ENCODE results near the gene BDH1.

The BDH1 gene

DNA sequence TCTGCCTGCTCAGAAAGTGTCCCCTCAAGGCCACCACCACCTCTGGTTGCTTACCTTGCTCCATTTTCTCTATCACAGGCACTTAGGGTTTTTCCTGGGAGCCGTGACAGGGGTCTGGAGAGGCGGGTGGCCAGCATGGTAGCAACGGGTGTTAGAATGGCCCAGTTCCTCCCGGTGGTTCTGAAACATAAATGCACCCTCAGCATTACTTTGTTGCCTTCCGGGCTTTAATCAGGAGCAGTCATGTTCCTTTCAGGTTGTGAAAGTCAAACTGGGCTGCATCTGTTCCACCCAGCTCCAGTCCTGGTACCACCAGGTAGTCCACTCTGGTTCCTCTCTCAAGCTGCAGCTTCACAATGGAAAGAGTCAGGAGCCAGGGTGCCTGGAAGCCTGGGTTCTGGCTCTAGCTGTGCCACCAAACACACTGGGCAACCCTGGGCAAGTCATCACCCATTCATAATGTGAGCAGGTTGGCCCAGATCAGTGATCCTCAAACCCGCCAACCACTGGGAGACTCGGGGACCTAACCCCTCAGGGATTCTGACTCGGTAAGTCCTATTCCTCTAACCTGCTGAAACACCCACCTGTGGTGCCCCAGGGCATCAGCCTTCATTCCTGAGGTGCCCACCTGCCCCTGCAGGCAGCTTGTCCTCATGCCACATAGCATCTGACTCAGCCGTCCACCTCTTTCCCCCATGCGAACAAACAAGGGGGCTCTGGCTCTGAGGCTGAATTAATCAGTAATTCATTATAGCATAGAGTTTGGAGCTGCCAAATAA lies 9.3 kb downstream of the BDH1 start:
- TF ChIP-seq GATA1 (IDR thresholded peaks at IDR 0.05; ENCODE audit: low read depth, low read length) (no peak), POLR2A (IDR thresholded peaks at IDR 0.05; ENCODE audit: low read length) (no peak)
- DNase-seq, result no peak

DNA sequence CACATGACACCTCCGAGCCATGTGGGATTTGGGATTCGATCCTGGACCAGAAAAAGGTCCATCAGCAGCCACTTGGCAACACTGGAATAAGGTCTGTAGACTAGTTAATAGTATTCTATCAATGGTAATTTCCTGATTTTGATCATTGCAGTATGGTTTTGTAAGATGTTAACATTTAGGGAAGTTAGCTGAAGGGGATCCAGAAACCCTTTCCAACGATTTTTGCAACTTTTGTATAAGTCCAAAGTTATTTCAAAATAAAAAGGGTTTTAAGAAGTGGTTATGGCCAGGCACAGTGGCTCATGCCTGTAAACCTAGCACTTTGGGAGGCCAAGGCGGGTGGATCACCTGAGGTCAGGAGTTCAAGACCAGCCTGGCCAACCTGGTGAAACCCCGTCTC lies 10.2 kb downstream of the BDH1 start:
- no peak for TF ChIP-seq POLR2A (IDR thresholded peaks at IDR 0.05; ENCODE audit: low read length)
- TF ChIP-seq GATA1 (IDR thresholded peaks at IDR 0.05; ENCODE audit: low read depth, low read length), result no peak
- DNase-seq, result no peak

DNA sequence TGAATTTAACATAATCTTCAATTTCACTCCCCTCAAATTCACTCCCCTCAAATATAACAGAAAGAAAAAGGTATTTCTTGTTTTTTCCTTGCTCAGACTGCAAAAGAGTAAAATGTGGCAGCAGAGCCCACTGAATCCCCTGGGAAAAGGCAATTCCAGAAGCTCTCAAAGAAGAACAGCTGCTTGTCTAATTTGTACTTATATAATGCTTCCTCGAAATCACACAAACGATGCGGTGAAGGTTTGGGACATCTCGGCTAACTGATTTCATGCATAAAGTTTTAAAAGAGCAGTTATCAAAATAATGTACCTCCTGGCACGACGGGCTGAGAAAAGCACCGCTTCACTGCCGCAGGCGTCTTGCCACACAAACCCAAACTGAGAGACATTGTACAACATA lies 10.7 kb downstream of the BDH1 start:
- no peak for TF ChIP-seq GATA1 (IDR thresholded peaks at IDR 0.05; ENCODE audit: low read depth, low read length)
- no peak for TF ChIP-seq POLR2A (IDR thresholded peaks at IDR 0.05; ENCODE audit: low read length)
- no peak for DNase-seq

DNA sequence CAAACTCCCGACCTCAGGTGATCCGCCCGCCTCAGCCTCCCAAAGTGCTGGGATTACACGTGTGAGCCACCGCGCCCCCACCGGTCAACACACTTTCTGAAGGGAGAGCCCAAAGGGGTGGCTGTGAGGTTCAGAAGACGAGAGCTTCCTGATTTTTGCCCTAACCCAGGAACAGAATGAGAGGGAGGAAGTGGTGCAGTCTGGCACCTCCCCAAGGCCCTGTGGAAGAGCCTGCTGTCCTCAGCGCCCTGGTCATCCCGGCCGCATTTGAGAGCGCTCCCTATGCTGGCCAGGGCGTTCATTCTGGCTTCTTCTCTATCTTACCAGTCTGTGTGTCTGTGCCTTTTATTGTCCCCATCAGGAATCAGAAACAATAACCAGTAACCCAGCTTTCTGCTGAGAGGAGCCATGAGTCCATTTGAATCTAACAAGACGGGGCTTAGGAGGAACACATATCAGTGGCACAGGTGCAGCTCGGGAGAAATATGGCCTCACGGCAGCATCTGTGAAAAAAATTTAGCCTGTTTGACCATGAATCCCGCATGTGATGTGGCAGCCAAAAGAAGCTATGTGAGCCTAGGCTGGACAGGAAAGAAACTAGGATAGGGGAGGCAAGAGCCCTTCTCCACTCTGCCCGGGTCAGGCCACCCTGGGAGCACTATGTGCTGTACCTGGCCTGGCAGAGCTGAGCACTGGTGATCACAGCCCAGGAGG lies 12.9 kb downstream of the BDH1 start:
- no peak for DNase-seq
- TF ChIP-seq GATA1 (IDR thresholded peaks at IDR 0.05; ENCODE audit: low read depth, low read length) (no peak), POLR2A (IDR thresholded peaks at IDR 0.05; ENCODE audit: low read length) (no peak)

DNA sequence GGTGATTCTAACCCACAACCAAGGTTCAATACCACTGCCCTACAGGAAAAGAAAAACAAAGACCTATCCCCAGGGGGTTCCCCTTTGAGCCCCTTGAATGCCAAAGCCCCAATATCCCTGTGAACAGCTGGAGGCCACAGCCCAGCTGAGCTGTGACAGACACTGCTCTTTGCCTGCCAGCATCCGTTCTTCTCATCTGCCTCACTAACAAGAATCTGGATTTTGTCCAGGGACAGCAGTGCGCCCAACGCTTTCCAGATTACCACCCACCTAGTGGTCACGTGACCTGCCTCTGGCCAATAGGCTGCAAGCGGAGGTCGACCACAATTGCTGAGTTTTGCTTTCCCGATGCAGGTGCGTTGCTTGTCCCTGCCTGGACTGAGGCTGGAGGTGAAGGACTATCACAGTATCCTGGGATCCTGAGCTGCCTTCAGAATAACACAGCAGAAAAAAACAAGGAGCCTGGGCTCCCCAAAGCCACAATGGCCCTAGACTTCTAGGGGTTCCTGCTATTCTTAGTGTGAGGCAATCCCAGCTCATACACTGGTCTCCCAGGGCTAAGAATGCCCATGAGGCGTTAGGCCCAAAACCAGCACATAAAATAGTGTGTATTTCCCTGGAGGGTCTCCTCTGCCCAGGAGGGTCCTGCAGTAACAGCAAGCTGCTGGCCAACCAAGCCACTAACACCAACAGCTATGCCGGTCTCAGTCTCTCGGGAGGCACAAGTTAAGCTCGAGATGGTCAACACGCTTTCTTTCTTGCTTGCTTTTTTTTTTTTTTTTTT lies 13.8 kb downstream of the BDH1 start:
- TF ChIP-seq GATA1 (IDR thresholded peaks at IDR 0.05; ENCODE audit: low read depth, low read length) (no peak), POLR2A (IDR thresholded peaks at IDR 0.05; ENCODE audit: low read length) (no peak)
- no peak for DNase-seq

DNA sequence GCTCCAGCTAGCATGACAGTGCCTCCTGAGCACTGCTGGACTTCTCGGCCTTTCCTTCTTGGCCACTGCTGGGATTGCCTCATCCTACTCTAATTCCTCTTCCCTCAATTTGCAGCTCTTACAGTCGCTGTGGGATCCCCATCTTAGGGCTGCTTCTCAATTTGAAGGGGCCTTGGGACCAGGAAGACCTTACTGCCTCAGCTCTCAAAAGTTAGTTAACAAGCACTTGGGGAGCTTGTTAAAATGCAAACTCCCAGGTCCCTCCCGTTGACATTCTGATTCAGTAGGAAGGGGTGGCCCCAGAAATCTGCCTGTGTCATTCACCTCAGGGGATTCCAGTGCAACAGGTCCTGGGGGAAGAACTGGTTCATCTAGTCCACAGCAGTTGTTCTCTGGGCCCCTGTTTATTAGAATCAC lies 14.8 kb downstream of the BDH1 start:
- TF ChIP-seq POLR2A (IDR thresholded peaks at IDR 0.05; ENCODE audit: low read length) (no peak), GATA1 (IDR thresholded peaks at IDR 0.05; ENCODE audit: low read depth, low read length) (no peak)

DNA sequence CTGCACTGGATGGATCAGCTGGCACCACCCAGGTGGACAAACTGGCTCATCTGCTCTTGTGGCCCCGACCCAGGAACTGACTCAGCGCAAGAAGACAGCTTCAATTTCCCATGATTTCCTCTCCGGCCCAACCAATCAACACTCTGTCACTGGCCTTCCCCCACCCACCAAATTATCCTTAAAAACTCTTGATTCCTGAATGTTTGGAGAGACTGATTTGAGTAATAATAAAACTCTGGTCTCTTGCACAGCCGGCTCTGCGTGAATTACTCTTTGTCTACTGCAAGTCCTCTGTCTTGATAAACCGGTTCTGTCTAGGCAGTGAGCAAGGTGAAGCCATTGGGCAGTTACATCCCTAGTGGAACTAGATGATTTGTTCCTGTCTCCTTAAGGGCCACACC lies 16.1 kb downstream of the BDH1 start:
- TF ChIP-seq GATA1 (IDR thresholded peaks at IDR 0.05; ENCODE audit: low read depth, low read length), result no peak
- no peak for TF ChIP-seq POLR2A (IDR thresholded peaks at IDR 0.05; ENCODE audit: low read length)
- DNase-seq, result no peak

More for the DNA sequence above, 14.8 kb downstream of the BDH1 start:
- DNase-seq, result no peak

DNA sequence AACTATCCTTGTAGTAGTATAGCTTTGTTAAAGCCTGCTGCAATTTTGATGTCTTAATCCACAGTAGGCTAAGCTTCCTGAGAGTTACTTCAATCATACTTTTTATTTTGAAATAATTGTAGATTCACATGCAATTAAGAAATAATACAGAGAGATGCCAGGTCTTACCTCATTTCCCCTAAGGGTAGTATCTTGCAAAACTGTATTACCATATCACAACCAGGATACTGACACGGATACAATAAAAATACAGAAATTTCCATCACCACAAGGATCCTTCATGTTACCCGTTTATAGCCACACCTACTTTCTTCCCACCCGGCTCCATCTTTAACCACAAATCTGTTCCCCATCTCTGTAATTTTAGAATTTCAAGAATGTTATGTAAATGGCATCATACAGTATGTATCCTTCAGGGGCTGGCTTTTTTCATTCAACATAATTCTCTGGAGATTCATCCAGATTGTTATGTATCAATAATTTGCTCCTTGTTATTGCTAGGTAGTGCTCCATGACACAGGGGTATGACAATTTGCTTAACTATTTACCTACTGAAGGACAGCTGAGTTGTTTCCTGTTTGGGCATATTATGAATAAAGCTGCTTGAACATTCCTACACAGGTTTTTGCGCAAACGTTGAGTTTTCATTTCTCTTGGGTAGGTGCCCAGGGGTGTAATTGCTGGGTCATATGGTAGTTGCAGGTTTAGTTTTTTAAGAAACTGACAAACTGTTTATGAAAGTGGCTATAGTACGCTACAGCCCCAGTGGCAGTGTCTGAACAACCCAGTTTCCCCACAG lies 21.6 kb downstream of the BDH1 start:
- DNase-seq, result no peak
- no peak for TF ChIP-seq POLR2A (IDR thresholded peaks at IDR 0.05; ENCODE audit: low read length)

DNA sequence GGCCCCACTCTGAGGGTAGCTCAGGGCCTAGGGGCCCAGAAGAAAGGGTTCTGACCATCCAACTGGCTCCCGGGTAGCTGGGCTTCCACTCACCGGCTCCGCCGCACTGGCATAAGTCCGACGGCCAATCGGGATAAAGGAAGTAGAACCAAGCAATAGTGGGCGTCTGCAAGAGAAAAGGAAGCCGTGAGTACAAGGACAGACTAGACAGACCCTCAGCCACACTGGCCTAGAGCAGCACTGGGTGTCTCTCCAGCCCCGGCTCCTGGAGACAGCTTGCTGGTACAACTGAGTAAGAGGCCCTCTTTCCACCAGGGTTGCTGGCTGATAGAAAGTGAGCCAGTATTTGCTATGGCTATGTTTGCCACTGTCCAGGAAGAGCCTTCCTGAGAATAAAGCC lies 22.4 kb downstream of the BDH1 start:
- TF ChIP-seq GATA1 (IDR thresholded peaks at IDR 0.05; ENCODE audit: low read depth, low read length) (no peak), POLR2A (IDR thresholded peaks at IDR 0.05; ENCODE audit: low read length) (no peak)
- no peak for DNase-seq

DNA sequence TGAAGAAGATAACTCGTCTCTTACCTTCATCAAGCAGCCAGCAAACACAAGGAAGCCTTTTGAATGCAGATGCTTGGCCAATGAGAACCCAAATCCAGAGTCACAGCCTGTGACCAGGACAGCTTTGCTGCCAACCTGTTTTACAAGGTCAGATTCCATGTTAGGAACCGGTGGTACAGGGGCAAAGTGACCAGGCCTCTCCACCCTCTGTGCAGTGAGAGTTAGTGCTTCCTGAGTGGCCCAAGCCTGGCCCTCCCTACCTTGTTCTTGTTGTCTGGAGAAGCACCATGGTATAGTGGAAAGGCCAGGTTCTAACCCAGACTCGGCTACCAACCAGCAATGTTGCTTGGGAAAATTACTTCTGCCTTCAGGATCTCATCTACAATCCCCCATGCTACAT lies 23.4 kb downstream of the BDH1 start:
- TF ChIP-seq POLR2A (IDR thresholded peaks at IDR 0.05; ENCODE audit: low read length) (no peak), GATA1 (IDR thresholded peaks at IDR 0.05; ENCODE audit: low read depth, low read length) (no peak)
- DNase-seq, result no peak

DNA sequence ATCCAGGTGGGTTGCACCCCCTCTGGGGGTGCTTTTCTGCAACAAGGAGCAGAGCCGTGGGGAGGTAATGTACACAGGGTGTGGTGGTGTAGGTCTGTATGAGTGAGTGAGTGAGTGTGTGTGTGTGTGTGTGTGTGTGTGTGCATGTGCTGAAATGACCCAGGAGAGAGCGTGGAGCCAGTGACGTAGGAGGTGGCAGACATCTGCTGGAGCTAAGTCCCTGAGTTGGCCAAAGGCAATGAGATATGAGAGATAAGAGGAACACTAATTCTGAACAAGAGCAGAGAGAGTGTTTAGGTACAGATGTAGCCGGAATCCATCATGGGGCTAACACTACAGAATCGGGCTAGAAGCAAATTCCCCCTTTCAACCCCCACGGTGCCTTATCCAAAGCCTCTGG lies 27.6 kb downstream of the BDH1 start:
- TF ChIP-seq POLR2A (IDR thresholded peaks at IDR 0.05; ENCODE audit: low read length) (no peak), GATA1 (IDR thresholded peaks at IDR 0.05; ENCODE audit: low read depth, low read length) (no peak)
- no peak for DNase-seq

DNA sequence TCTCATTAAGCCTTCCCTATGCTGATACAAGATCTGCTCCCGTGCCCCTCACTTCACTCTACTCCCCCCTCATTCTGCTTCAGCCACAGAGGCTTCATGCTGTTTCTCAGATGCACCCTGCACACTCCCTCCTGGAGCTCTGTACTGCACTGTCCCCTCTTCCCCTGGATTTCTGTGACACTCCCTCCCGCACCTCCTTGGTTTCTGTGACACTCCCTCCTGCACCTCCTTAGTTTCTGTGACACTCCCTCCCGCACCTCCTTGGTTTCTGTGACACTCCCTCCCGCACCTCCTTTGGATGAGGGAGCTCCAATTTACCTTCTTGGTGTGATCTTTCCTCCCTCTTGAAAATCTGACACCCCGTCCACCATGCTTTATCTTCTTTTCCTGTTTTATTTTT lies 28.2 kb downstream of the BDH1 start:
- TF ChIP-seq POLR2A (IDR thresholded peaks at IDR 0.05; ENCODE audit: low read length), result no peak
- no peak for TF ChIP-seq GATA1 (IDR thresholded peaks at IDR 0.05; ENCODE audit: low read depth, low read length)

DNA sequence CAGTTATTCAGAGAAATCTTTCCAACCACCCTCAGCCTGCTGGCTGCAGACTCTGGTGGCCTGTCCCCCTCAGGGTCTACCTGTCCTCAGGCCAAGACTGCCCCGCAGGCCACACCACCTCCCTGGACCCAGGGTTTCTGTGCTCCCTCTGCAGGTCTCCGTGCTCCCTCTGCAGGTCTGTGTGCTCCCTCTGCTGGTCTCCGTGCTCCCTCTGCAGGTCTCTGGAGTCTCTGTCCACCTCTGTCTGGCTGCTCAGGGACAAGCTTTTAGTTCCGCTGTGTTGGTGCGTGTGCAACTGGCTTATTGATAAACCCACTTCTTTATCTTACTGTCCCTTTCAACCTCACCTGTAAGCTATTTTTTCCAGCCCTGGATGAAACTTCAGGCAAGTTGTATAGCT lies 30.1 kb downstream of the BDH1 start:
- DNase-seq, result peak; percentile 14 to 15
- TF ChIP-seq POLR2A (IDR thresholded peaks at IDR 0.05; ENCODE audit: low read length) (no peak), GATA1 (IDR thresholded peaks at IDR 0.05; ENCODE audit: low read depth, low read length) (no peak)

More for the DNA sequence above, 28.2 kb downstream of the BDH1 start:
- DNase-seq, result no peak
